ENCODE results near the gene HMX1.

Gene HMX1

DNA sequence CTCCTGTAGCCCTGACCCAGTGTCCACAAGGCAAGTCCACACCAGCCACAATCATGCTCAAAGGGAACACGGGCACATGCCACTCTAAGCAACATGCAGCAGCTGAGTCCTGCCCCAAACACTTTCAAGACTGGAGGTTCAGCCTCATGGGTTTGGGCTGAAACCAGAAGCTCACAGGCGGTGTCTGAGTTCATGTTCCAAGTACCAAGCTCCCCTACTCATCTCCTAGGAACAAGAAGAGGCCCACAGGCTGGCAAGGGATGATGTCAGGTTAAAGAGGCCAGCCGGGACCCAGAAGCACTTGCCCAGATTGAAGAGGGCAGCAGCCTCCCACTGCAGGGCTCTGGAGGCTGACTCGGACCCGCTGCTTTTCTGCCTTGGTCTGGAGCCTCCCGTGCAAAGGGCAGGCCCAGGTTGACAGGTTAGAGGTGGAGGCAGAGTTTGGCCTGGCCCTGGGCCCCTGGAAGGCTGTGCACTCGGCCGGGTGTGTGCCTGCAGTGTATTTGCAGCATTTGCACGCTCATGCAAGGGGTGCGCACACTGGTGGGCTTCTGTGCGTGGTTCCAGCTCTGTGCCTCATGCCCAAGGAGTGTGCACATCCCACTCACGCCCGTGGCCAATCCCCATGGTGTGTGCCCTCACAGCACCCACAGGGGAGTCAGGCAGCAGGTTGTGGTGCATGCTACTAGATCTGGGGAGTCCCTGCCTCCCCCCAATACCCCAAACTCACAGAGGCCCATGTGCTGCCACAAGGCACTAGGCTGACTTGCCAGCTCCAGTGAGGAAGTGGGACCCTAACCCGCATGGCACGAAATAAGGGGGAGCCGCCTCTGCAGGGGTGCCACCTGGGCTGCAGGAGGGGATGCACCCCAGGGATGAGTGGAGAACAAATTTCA lies 2.4 kb downstream of the HMX1 start:
- no peak for DNase-seq (ENCODE audit: low read depth in 1 of 2, low spot score in 1 of 2)

GRCh38 chr4:8868321-8869001 lies 3.2 kb downstream of the HMX1 start:
- DNase-seq (ENCODE audit: low read depth in 1 of 2, low spot score in 1 of 2), result no peak

DNA sequence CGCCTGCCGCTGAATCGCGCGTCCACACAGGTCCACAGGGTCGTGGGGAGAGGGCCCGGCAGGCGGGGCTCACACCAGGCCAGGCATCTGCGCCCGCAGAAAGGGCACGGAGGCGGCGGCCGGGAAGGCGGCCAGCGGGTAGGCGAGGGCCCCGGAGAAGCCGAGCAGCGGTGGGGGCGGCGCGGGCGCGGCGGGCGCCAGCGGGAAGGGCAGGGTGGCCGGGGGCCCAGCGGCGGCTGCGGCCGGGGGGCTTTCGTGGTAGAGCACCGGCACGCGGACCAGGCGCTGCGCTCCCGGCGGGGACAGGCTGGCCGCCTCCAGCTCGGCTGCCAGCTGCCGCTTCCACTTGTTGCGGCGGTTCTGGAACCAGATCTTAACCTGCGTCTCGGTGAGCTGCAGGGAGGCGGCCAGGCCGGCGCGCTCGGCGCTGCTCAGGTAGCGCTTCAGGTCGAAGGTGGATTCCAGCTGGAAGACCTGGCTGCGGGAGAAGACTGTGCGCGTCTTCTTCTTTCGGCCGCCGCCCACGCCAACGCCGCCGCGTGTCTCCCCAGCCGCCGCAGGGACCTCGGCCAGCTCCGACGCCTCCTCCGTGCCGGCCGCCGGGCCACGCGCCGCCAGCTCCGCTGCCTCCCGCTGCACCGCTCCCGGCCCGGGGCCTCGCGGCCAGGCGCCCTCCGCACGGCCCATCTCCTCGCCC lies 3.9 kb downstream of the HMX1 start:
- DNase-seq (ENCODE audit: low read depth in 1 of 2, low spot score in 1 of 2), result no peak

DNA sequence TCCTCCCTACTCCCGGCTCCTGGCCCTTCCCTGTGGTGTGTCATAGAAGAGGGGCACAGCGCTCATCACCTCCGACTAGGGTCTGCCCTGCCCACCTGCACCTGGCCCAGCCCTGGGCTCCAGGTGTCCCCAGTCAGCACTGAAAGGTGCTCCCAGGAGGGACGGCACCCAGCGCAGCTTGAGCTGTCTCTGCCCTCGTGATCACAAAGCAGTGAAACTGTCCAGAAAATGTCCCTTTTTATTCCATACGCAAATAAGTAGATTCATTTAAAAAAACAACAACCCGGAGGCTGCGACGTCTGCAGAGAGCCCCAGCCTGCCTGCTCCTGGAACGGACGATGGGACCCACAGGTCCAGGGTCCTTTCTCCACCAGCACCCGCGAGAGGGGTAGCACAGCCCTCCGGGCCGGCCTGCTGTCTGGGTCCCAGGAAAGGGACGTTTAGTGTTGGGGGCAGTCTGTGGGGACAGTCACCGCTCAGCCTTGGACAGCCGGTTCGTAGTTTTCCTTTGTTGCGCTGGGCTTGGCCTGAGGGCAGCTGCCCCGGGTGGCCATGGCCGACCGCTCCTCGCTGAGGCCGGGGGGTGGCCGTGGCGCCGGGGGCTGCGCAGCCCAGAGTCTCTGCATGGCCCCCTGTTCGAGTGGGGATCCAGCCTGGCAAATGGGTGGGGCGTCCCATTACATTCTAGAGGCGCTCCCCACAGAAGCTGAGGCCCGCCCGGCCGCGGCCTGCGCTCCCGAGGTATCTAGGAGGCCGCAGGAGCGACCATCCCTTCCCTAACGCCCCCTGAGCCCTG lies 4.6 kb downstream of the HMX1 start:
- DNase-seq (ENCODE audit: low read depth in 1 of 2, low spot score in 1 of 2), result no peak

- DNase-seq (ENCODE audit: low read depth in 1 of 2, low spot score in 1 of 2), result no peak
These were observed 5.2 kb downstream of the HMX1 start for GRCh38 chr4:8866421-8866820.

GRCh38 chr4:8865681-8866310 lies 5.8 kb downstream of the HMX1 start:
- DNase-seq (ENCODE audit: low read depth in 1 of 2, low spot score in 1 of 2), result no peak

DNA sequence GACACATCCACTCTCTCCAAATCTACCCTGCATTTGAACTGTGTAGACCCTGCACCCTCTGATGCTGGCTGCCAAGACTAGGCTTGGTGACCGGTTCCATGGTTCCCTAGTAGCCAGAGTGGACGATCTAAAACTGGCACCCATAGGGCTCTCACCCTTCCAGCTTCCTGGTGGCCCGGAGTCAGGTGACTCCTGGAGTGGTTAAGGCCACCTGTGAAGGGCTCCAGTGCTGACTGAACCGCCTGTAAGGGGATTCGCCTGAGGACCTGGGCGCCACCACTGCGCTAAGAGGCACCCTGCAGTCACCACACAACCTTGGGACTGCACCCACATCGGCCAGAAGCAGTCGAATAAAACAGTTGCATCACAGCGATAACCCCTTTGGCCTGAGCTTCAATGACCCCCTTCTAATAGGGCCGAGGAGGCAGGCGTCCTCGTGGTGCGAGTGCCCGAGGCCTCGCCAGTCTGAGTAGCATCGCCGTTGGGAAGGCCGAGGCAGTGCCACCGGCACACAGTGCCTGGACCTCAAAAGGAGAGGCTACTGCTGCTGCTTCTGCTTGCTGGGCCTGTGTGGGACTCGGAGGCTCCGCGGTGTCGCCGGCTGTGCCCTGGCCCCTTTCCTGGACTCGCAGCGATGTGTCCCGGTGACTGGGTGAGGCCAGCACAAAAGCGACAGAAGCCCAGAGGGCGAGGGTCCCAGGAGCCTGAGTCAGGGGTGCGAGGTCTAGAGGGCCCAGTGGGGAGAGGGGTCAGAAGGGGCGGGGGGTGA lies 6.5 kb downstream of the HMX1 start:
- DNase-seq (ENCODE audit: low read depth in 1 of 2, low spot score in 1 of 2), result no peak

GRCh38 chr4:8863686-8864682 lies 7.7 kb downstream of the HMX1 start:
- DNase-seq (ENCODE audit: low read depth in 1 of 2, low spot score in 1 of 2), result no peak

- DNase-seq (ENCODE audit: low read depth in 1 of 2, low spot score in 1 of 2), result no peak
These were observed 8.6 kb downstream of the HMX1 start for GRCh38 chr4:8862800-8863685.

GRCh38 chr4:8862334-8862733 lies 9.3 kb downstream of the HMX1 start:
- DNase-seq (ENCODE audit: low read depth in 1 of 2, low spot score in 1 of 2), result no peak

DNA sequence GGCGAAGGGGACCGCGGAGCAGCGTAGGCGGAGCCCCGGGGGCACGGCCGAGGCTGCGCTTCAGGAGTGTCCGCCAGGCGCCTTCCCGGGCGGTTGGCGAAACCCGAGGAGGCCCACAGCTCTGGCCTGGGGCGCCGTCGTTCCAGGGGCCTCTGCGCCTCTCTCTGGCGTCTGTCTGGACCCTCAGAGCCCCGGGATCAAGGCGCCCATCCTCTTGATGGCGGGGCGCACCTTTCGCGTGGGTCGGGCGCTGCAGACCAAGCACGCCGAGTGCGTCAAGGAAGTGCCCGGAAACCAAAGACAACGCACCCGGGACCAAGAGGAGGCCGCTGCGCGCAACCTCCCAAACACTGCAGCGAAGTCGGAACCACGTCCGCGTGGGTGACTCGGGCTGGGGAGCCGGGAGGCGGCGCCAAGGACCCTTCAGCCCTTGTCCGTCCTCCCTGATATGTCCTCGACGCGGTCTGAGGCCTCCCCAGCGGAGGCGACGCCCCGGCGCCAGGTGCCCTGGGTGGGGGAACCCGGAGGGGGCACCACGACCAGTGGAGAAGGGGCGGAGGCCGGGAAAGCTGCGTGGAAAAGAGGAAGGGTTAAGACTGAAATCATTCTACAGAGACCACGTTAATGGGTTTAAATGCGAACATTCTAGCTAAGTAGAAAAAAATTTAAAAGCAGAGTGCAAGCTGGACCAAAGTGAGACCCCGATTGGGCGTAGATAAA lies 9.9 kb downstream of the HMX1 start:
- no peak for DNase-seq (ENCODE audit: low read depth in 1 of 2, low spot score in 1 of 2)

- DNase-seq (ENCODE audit: low read depth in 1 of 2, low spot score in 1 of 2), result no peak
These were observed 10.6 kb downstream of the HMX1 start for GRCh38 chr4:8860892-8861575.

- DNase-seq (ENCODE audit: low read depth in 1 of 2, low spot score in 1 of 2), result no peak
These were observed 11.3 kb downstream of the HMX1 start for GRCh38 chr4:8860096-8860891.

- no peak for DNase-seq (ENCODE audit: low read depth in 1 of 2, low spot score in 1 of 2)
These were observed 12.0 kb downstream of the HMX1 start for GRCh38 chr4:8859550-8860095.

GRCh38 chr4:8858701-8859210 lies 12.9 kb downstream of the HMX1 start:
- DNase-seq (ENCODE audit: low read depth in 1 of 2, low spot score in 1 of 2), result no peak
